Stimulated activated CD8-positive, alpha-beta memory T cell treated with anti-CD3 and anti-CD28 coated beads, Interleukin-15, amount 100 ng/mL, for 4 hours (primary cell): Measurements from ENCODE around the gene POU4F2.

Experiments
- DNase-seq, 2 donors: peaks; one replicate each; pipeline ENCODE4 v3.0.0-alpha.2; 2020; ENCODE audit warnings: low read depth in 2 of 2

The POU4F2 gene

GRCh38 chr4:146638786-146639505 is at the start of gene POU4F2:
Gene POU4F2 (plus strand): TSS chr4:146638893. CDS start chr4:146639141, 248 bp downstream.
- no peak for DNase-seq

GRCh38 chr4:146590801-146591200 is 47.9 kb upstream of the POU4F2 start:
- no peak for DNase-seq

GRCh38 chr4:146592019-146592418 is 46.7 kb upstream of the POU4F2 start:
- no peak for DNase-seq

- DNase-seq = no peak
These were observed 5.8 kb upstream of the POU4F2 start for GRCh38 chr4:146632770-146633470.

GRCh38 chr4:146633471-146633800 is 5.3 kb upstream of the POU4F2 start:
- no peak for DNase-seq

GRCh38 chr4:146634825-146635224 is 3.9 kb upstream of the POU4F2 start:
- DNase-seq = no peak

- DNase-seq = no peak
These were observed 916 bp upstream of the POU4F2 start for GRCh38 chr4:146637621-146638332.

GRCh38 chr4:146638333-146638785 is 334 bp upstream of the POU4F2 start:
- DNase-seq = no peak

- no peak for DNase-seq
These were observed 826 bp downstream of the POU4F2 start for GRCh38 chr4:146639506-146639932.

GRCh38 chr4:146640021-146640464 is 1.4 kb downstream of the POU4F2 start:
- no peak for DNase-seq

- no peak for DNase-seq
These were observed 1.9 kb downstream of the POU4F2 start for GRCh38 chr4:146640465-146641061.

GRCh38 chr4:146641762-146642161 is 3.1 kb downstream of the POU4F2 start:
- no peak for DNase-seq

- no peak for DNase-seq
These were observed 5.2 kb downstream of the POU4F2 start for GRCh38 chr4:146643812-146644401.

- no peak for DNase-seq
These were observed 7.2 kb downstream of the POU4F2 start for GRCh38 chr4:146645921-146646320.

GRCh38 chr4:146646593-146647325 is 8.1 kb downstream of the POU4F2 start:
- no peak for DNase-seq

GRCh38 chr4:146647615-146648460 is 9.1 kb downstream of the POU4F2 start:
- DNase-seq = no peak

- DNase-seq = no peak
These were observed 9.7 kb downstream of the POU4F2 start for GRCh38 chr4:146648461-146648783.

GRCh38 chr4:146649232-146649631 is 10.5 kb downstream of the POU4F2 start:
- DNase-seq = no peak

GRCh38 chr4:146650034-146650433 is 11.3 kb downstream of the POU4F2 start:
- DNase-seq = no peak
